Fibroblast of skin of right biceps (primary cell): ENCODE measurements around the gene PLXNA3.

Source experiments
- DNase-seq: peaks from one replicate; pipeline ENCODE4 v3.0.0-alpha.2; 2013

Gene PLXNA3

DNA sequence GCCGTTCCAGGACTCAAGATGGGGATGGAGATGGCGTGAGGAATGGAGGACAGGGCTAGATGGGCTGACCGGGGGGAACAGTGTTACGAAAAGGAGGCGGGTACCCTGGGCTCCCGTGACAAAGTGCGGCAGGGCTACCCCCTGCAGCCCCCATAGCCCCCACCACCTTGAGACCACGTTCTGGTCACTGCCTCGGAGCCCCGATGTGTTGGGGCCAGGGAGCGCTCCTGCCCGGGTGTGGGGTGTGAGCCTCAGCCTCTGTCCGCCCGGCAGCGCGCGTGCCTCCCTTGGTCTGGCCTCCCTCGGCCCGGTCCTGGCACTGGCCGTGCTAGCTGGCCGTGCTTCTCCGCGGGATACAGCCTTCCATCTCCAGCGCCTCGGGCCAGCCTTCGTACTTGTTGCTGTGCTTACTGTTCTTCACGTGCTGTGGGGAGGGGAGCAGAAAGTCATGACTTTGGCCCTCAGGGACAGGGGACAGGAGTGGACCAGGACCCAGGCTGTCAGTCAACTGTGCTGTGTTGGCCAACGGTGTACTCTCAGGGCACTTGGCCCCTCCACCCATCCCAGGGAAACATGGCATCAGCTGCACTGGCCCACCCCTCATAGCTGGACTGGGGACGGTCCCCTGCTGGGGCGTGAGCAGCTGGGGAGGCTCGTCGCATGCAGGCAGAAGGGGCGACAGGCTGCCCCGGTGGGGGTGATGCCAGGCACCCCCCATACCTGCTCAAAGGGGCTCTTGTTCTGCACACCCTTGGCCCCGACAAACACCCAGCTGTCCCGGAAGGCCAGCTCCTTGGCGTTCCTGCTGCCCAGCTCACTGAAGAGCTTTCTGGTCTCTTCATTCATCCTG is 48.6 kb downstream of the PLXNA3 start:
- no peak for DNase-seq

DNA sequence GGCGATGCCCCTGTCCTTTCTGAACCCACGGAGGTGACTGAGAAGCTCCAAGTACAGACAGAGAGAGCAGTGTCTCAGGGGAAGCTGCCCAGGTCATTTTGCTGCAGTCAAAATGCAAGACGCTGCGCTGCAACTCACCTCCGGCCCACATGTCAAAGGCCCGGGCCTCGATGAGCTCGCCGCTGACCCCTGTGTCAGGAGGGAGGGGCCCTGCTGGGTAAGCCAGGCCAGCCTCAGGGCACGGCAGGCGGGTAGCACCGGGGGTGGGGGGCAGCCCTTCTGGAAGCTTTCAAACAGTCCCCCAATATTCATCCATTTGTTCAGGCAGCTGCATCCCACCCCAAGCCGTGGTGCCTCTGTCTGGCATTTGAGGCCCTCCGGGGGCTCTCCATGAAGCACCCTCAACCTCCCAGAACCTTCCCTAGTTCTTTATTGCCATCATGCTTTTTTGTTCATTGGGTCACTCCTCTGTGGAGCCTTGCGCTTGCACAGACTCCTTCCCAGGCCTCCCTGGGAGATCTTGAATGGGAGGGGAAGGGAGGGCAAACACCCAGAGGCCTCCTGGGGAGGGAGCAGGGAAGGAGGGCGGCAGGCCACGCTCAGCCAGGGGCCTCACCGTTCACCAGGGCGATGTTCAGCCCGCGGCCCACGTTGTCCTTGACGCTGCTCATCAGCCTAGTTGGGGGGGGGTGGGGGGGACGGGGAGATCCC is 49.7 kb downstream of the PLXNA3 start:
- DNase-seq, result no peak

DNA sequence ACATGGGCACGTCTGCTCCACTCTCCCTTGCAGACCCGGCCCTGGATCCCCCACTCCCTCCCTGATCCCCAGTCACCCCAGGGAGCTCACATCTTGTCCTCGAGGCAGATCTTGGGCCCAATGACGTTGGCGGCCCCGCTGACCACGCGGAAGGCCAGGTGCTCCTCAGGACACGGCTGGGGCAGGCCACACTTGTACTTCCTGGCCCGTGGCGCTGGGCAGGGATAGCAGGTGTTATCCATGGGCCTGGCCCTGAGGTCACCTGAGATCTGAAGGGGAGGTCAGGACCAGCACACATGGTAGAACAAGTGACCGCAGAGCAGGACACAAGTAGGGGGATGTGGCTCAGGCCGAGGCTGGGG is 50.3 kb downstream of the PLXNA3 start:
- DNase-seq, result no peak

DNA sequence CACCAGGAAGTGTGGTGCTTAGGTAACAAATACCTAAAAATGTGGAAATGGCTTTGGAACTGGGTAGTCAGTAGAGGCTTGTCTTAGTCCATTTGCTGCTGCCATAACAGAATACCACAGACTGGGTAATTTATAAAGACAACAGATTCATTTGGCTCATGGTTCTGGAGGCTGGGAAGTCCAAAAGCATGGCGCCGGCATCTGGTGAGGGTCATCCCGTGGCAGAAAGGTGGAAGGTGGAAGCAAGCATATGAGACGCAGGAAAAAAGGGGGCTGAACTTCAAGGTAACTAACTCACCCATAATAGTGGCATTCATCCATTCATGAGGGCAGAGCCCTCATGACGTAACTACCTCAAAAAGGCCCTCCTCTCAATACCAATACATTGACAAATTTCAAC is 51.4 kb downstream of the PLXNA3 start:
- DNase-seq, result no peak

DNA sequence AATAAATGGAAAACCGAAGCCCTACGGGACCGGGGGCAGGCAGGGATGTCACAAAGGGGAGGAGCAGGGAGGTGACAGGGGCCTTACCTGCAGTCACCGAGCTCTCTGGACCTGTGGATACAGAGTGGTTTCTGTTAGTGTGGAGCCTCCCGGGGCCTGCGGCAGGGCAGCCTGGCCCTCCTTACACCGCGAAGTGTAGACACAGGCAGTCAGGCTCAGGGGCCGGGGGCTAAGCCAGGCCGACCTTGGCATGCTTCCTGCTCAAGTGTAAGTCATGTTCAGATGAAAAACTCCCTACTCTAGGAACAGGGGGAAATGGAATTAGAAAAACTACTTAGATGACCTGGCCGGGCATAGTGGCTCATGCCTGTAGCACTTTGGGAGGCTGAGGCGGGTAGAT is 53.7 kb downstream of the PLXNA3 start:
- no peak for DNase-seq

DNA sequence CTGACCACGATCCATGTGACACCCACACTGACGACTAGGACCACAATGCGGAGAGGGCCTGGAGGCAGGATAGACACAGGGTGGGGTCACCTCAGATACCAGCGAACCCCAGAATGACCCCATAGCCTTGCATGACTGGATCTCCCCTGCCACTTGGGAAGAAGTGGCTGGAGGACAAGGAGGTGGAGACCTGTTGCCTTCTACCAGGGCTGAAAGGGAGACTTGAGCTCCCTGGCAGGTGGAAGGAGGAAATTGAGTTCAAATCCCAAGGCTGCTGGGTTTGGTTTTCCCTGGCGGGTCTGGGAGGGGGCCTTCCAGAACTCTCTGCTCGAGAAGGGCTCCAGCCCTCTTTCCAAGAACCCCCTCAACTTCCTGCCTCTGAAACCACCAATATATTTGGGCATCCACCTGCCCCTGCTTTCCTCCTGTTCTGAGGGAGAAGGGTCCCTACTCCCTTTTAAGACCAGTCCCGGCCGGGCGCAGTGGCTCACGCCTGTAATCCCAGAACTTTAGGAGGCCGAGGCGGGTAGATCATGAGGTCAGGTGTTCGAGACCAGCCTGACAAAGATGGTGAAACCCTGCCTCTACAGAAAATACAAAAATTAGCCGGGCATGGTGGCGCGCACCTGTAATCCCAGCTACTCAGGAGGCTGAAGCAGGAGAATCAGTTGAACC is 54.9 kb downstream of the PLXNA3 start:
- DNase-seq, result no peak

DNA sequence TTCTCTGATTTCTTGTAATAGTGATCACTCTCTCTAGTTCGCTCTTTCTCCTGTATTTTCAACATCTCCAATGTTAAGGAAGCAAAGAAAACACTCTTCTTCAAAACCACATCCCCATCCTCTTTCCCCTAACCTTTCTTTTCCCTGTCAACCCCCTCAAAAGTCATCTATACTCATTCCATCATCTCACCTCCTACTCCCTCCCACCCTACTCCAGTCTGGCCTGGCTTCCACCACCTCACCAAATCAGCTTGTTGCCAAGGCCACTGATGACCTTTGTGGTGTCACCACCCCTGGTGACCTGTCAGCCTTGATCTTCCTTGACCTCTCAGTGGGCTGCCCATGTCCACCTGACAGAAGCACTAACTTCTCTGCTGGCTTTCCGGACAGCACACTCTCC is 55.6 kb downstream of the PLXNA3 start:
- no peak for DNase-seq

DNA sequence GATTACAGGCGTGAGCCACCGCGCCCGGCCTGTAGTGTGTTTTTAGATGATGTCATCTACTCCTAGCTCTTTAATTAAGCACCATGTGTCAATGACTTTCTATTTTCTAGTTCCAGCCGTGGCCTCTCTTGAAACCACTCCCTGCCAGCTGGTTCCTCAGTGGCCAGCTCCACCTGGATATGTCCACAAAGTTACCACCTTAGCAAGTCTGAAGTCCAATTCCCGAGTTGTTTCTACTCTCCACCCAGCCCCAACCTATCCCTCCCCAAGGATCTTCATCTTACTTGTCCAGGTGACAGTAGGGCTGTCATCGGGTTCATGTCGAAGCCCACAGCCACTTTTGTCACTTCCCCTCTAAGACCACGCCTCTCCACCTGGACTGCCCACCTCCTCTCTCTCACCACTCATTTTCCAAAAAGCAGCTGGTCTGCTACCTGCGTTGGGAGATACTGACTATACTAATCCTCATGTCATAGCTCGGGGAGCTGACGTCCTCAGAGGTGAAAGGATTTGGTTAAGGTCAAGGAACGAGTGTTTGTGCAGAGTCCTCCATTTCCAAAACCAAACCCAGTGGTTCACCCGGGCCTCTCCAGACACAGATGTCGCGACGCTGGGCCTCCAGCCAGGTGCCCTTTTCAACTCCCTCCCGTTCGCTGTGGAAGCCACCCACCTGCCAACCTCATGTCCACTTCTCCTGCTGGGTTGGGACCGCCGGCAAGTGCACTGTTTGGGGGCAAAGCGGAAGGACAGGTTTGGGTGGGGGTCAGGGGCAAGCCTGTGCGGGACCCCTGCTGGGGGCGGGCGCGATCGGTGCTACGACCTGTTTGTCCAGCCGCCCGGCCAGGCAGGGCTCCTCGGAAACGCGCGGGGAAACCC is 57.2 kb downstream of the PLXNA3 start:
- DNase-seq, result no peak

DNA sequence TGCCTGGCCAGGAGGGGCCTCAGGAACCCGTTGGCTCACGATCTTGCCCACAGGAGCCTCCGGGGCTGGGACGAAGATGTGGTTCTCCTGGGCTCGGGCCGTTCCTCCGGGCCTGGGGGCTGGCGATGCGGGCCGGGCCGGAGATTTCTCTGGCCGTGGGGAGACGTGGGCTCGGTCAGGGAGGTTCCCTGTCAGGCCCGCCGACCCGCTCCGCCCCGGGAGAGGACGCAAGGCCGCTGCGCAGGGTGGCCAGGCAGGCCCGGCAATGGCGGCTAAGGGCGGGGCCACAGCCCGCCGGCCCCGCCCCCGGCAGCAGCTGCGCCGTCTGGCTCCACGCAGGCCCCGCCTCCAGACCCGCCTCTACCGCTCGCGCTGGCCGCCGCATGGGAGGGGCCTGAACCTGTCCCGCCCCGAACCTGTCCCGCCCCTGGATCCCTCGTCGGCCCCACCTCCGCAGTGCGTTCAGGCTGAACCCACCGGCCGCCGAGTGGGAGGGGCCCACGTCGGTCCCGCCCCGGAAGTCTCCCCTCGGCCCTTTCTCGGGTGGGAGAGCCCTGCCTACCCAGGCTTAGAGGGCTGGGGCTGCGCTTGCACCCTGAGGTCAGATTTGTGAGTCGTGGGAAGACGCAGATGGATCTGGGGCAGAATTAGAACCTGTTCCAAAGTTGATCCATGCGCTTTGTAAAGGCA is 58.0 kb downstream of the PLXNA3 start, which contains the start of gene FAM3A:
TSS of gene FAM3A (minus strand) at position 267 of the 690 bp plus-strand sequence. CDS start 460 bp downstream, outside the sequence.
- DNase-seq, result peak; percentile 88

DNA sequence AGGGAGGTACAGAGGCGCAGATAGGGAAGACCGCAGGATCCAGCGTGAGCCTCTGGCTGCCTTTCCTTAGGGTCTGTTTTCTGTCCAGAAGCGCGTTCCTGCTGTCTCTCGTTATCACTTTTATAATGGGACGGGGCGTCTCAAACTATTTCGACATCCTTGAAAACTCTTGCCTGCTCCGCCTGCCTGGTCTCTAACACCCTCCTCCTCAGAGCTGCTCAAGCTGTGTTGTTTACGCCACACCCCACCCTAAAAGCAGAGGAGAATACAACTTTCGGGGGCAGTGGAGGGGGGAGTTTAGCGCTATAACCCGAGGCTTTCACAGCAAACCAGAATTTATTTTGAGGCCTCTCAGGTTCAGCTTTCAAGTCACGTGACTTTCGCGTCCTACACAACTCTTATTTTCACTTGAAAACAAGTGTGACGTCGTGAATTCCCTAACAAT is 58.6 kb downstream of the PLXNA3 start:
- DNase-seq, result peak; percentile 36

DNA sequence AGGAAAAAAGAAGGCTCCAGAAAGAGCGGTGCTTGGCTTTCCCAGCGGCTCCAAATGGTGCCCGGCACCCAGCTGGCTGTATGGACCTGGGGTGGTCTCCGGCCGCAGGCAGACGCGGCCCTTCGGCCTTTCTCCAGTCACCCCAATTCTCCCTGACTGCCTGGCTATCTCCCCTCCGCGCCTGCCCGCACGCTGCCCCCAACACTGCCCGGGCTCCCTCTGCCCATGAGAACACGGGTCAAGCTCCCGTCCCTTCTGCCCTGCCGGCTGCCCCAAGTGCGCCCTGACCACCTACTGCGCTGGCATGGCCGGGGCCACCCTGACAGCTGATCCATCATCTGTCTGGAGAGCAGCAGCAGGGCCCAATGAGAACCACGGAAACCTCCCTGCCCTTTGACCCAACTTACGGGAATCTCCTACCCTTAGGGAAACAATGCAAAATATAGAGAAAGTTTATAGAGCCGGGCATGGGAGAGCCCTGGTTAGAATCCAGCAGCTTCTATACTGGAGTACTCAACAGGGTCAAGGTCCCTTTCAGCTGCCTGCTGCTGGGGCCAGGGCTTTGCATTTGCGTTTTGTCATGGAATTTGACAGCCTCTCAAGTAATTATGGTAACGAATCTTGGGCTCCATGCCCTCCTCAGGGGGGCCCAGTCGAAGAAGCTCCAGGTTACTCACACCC is 59.2 kb downstream of the PLXNA3 start:
- DNase-seq, result no peak

DNA sequence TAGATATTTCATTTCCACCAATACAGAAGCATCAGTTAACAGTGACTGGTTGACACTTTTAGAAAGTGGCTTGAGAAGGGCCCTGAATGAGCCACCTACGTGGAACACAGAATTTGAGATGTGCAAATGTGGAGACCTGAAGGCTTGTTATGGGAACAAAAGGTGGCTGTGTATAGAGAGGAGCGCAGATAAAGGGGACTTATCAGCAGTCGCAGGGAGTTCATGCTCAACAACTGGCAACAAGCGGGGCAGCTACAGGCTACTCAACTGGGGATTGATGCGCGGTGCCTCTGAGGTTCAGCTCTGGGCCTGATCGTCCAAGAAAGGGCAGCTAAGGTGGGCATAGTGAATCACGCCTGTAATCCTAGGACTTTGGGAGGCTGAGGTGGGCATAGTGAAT is 61.3 kb downstream of the PLXNA3 start:
- DNase-seq, result no peak

DNA sequence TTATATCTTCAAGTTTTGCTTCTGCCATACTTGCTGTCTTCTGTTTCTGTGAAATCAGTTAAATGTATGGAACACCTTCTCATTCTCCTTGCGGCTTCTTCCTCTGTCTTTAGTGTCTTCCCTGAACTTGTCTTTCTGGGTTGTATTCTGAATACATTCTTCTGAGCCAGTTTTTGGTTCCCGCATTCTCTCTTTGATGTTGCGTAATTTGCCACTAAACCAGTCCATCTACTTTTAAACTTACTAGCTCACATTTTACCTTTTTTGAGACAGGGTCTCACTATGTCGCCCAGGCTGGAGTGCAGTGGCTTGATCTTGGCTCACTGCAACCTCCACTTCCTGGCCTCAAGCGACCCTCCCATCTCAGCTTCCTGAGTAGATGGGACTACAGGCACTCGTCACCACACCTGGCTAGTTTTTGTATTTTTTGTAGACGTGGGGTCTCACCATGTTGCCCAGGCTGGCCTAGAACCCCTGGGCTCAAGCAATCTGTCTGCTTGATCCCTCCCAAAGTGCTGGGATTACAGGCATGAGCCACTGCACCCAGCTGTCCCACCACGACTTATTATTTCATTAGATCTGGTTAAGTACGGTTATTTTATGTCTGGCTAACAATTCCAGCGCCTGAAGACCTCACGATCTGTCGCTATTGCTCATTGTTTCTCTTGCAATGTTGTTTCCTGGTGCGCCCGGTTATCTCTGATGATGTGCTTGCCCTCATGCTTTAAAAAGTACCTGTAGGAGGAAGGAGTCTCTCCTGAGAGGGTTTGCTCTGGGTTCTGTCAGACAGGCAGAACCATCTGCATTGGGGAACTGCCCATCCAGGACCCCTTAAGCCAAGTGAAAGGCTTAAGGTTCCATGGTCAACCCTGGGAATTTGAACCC is 67.8 kb downstream of the PLXNA3 start:
- no peak for DNase-seq

DNA sequence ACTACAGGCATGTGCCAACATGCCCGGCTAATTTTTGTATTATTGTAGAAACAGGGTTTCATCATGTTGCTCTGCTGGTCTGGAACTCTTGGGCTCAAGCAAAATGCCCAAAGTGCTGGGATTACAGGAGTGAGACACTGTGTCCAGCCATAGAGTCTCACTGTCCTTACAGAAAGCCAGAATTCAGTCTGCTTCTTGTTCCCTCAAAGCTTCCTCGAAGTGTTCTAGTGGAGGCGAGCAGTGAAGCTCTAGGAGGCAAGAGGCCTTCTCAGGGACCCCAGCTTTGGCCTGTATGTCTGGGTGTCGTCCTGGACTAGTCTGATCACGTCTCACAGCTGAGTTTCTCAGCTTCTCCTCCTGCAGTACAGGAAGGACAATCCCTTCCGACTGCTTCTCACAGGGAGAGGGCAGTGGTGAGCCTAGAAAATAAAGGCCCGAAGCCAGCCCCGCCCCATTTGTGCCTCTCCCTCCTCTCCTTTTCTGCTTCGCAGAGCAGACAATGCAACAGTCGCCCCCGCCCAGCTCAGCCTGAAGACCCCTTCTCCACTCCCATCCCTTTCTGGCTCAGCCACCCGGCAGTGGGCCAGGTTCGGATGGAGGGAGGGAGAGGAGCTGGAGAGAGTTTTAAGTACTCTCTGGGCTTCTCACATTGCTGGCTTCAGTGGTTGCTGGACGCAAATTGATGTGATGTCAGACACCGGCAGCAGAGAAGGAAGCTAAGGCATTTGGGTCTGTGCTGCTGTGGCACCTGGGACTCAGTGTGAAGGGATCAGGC is 69.0 kb downstream of the PLXNA3 start:
- peak; percentile 75 for DNase-seq
